Measurements from ENCODE around the gene PARVA. TPM values are rescaled to one million over a fixed set of nuclear protein-coding genes. Genes with fewer than 3 reads are reported as not detected.

Gene PARVA
- total and polyA plus RNA-seq, 2 experiments from 2014 or later: 37.4 to 46.2 TPM

DNA sequence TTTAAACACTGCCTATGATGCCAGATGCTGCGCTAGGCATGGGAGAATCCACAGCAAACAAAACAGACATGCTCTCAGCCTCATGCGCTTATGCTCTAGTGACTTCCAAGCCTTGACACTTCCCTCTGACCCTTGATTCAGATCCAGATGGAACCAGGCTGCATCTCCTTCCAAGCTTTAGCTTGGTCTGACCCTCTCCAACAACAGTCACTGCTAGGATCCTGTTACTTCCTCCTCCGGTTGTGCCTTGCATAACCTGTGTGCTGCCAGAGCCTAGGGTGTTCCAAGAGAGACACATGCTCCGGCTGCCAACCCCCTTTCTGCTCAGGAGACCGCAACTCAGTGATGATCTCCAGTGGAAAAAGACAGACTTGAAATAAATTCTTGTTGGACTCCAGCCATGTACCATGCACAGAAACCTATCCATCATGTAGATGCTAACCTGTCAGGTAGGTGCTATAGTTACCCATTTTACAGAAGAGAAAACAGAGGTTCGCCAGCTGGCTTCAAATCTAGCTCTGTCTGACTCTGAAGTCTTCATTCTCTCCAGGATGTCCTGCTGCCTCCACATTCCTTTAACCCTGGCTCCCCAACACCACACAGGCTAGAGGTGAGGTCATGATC, 160.5 kb downstream of the PARVA start:
- TF ChIP-seq, protein P1, sequence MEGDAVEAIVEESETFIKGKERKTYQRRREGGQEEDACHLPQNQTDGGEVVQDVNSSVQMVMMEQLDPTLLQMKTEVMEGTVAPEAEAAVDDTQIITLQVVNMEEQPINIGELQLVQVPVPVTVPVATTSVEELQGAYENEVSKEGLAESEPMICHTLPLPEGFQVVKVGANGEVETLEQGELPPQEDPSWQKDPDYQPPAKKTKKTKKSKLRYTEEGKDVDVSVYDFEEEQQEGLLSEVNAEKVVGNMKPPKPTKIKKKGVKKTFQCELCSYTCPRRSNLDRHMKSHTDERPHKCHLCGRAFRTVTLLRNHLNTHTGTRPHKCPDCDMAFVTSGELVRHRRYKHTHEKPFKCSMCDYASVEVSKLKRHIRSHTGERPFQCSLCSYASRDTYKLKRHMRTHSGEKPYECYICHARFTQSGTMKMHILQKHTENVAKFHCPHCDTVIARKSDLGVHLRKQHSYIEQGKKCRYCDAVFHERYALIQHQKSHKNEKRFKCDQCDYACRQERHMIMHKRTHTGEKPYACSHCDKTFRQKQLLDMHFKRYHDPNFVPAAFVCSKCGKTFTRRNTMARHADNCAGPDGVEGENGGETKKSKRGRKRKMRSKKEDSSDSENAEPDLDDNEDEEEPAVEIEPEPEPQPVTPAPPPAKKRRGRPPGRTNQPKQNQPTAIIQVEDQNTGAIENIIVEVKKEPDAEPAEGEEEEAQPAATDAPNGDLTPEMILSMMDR (IDR thresholded peaks at IDR 0.05; ENCODE audit: poor library complexity): no peak
- TF ChIP-seq EZH2phosphoT487 (IDR thresholded peaks at IDR 0.05; ENCODE audit: low read depth, severe bottlenecking, unreplicated experiment) (no peak), EZH2 (IDR thresholded peaks at IDR 0.05; ENCODE audit: borderline replicate concordance) (no peak)
- Histone ChIP-seq H4K20me1 (ENCODE audit: insufficient read depth, poor library complexity, severe bottlenecking) (no peaks in the 10 kb centered on the region), H3K9me3 (ENCODE audit: low read depth) (no peaks in the 10 kb centered on the region), H3K36me3 (replicated peaks; ENCODE audit: insufficient read depth, low read depth) (no peaks in the 10 kb centered on the region), H3K79me2 (no peaks in the 10 kb centered on the region), H3K27ac (no peak overlapping the region), H3K4me1 (ENCODE audit: insufficient read depth) (no peaks in the 10 kb centered on the region), H3K4me3 (no peak overlapping the region), H3K4me2 (no peak overlapping the region), H2AFZ (no peak overlapping the region), H3K9me2 (replicated peaks; ENCODE audit: insufficient read depth) (no peaks in the 10 kb centered on the region), H3K27me3 (no peaks in the 10 kb centered on the region)
- 85% methylated on average over 6 of the region's 6 CpGs for WGBS (ENCODE audit: low lambda C conversion rate, missing lambda C conversion rate)
- no peak for DNase-seq (ENCODE audit: low spot score)

DNA sequence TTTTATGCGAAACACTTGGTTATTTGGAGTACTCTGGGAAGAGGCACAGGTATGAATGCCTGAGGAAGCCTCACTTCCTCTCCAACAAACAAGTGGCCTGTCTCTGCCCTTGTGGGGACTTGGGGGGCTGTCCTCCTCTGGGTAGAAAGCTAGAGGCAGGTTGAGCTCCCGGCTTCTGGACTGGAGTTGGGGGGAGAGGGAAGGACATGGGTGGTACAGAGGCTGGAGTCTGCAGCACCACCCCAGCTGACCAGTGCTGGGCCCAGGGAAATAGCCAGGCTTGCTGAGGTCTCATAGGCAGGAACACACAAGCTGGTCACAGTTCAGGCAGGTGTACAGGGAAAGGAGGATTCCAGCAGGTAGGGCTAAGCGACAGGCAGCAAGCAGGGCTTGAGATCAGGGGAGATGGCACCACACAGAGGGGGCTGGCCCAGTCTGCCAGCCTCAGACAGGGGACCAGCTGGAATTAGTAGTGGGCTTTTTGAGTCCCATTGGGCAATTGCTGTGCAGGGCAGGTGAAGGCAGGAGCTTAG, 161.6 kb downstream of the PARVA start:
- Histone ChIP-seq H3K27ac (peak overlapping the region; percentile 40), H3K9me2 (replicated peaks; ENCODE audit: insufficient read depth) (no peaks in the 10 kb centered on the region), H3K4me2 (no peak overlapping the region), H3K27me3 (no peaks in the 10 kb centered on the region), H3K4me3 (no peak overlapping the region), H4K20me1 (ENCODE audit: insufficient read depth, poor library complexity, severe bottlenecking) (no peaks in the 10 kb centered on the region), H3K36me3 (replicated peaks; ENCODE audit: insufficient read depth, low read depth) (no peaks in the 10 kb centered on the region), H2AFZ (no peak overlapping the region), H3K9me3 (ENCODE audit: low read depth) (no peaks in the 10 kb centered on the region), H3K4me1 (ENCODE audit: insufficient read depth) (no peaks in the 10 kb centered on the region), H3K79me2 (no peaks in the 10 kb centered on the region)
- 92% methylated on average over 3 of the region's 3 CpGs for WGBS (ENCODE audit: low lambda C conversion rate, missing lambda C conversion rate)
- TF ChIP-seq, protein P1 (IDR thresholded peaks at IDR 0.05; ENCODE audit: poor library complexity): no peak
- no peak for TF ChIP-seq EZH2 (IDR thresholded peaks at IDR 0.05; ENCODE audit: borderline replicate concordance)
- no peak for TF ChIP-seq EZH2phosphoT487 (IDR thresholded peaks at IDR 0.05; ENCODE audit: low read depth, severe bottlenecking, unreplicated experiment)
- DNase-seq (ENCODE audit: low spot score): no peak

DNA sequence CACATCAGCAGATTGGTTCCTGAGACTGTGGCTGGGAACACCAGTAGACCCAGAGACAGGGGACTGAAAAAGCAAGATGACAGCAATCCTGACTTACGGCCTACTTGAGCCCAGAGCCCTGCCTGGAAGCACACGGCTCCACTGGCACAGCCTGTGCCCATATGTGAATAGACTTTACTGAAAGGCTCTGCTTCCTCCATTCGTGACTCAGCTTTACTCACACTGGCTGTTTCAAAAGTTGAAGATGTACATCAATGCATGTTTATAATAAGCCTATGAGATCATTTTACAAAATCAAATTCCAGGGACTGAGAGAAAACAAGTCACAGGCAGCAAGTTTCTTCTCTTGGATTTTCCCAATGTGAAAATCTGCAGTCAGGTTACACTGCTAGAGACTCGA, 162.2 kb downstream of the PARVA start:
- H3K4me3 ChIP-seq: no peak overlapping the region
- no peaks in the 10 kb centered on the region for H3K4me1 ChIP-seq (ENCODE audit: insufficient read depth)
- H3K9me2 ChIP-seq (replicated peaks; ENCODE audit: insufficient read depth): no peaks in the 10 kb centered on the region
- H3K27ac ChIP-seq: peak overlapping the region; percentile 40
- H3K36me3 ChIP-seq (replicated peaks; ENCODE audit: insufficient read depth, low read depth): no peaks in the 10 kb centered on the region
- H2AFZ ChIP-seq: no peak overlapping the region
- H3K9me3 ChIP-seq (ENCODE audit: low read depth): no peaks in the 10 kb centered on the region
- TF ChIP-seq EZH2phosphoT487 (IDR thresholded peaks at IDR 0.05; ENCODE audit: low read depth, severe bottlenecking, unreplicated experiment) (no peak), EZH2 (IDR thresholded peaks at IDR 0.05; ENCODE audit: borderline replicate concordance) (no peak)
- TF ChIP-seq, protein P1 (IDR thresholded peaks at IDR 0.05; ENCODE audit: poor library complexity): no peak
- H3K79me2 ChIP-seq: no peaks in the 10 kb centered on the region
- H4K20me1 ChIP-seq (ENCODE audit: insufficient read depth, poor library complexity, severe bottlenecking): no peaks in the 10 kb centered on the region
- H3K4me2 ChIP-seq: no peak overlapping the region
- 59% methylated on average over 4 of the region's 4 CpGs for WGBS (ENCODE audit: low lambda C conversion rate, missing lambda C conversion rate)
- H3K27me3 ChIP-seq: no peaks in the 10 kb centered on the region
- DNase-seq (ENCODE audit: low spot score): no peak
